AG04449 (cell line): ENCODE measurements around the gene PRODH2.

Experiments used
- CTCF ChIA-PET: fragments of 350-600 bp; formaldehyde crosslinking; extraction: SDS; loops from one replicate; lab custom pipeline; 2021; ENCODE audit warnings: antibody characterized with exemption; lab: Yijun Ruan, JAX
- POLR2A ChIA-PET: fragments of 400-600, 350-600 bp; formaldehyde crosslinking; extraction: SDS; loops from one replicate; lab custom pipeline; 2020; ENCODE audit warnings: antibody characterized with exemption, inconsistent platforms; lab: Yijun Ruan, JAX
- DNase-seq: peaks from one replicate; pipeline ENCODE4 v3.0.0-alpha.2; 2010; ENCODE audit warnings: low read depth, low spot score
- H3K4me3 ChIP-seq: 2 replicates; pipeline ENCODE4 v1.5.1; 2011; ENCODE audit warnings: low read depth, mild to moderate bottlenecking, control low read depth, low read length
- CTCF ChIP-seq: IDR thresholded peaks from one replicate; pipeline ENCODE4 v1.5.1; 2011; ENCODE audit warnings: mild to moderate bottlenecking, moderate library complexity, low read length, control low read depth, inconsistent platforms; ENCODE audit not compliant: insufficient read depth; ENCODE audit errors: missing control alignments

The PRODH2 gene

GRCh38 chr19:35766571-35767104 is 46.0 kb downstream of the PRODH2 start:
- no peak for TF ChIP-seq CTCF
- ChIA-PET CTCF (no interaction called here), POLR2A (interaction anchor here (0.5 kb wide), 1 partner anchor 164 kb away, joined by 3 read pairs; no protein-coding TSS in a partner anchor)
- no peak overlapping the region for H3K4me3 ChIP-seq
- no peak for DNase-seq

- CTCF ChIA-PET, result no interaction called here
- DNase-seq, result no peak
- H3K4me3 ChIP-seq, result no peak overlapping the region
- POLR2A ChIA-PET, result interaction anchor here (1.3 kb wide), 1 partner anchor 16 kb away, joined by 3 read pairs; the partner anchor contains the start of gene LIN37
- TF ChIP-seq CTCF, result no peak
These were observed 48.0 kb downstream of the PRODH2 start for GRCh38 chr19:35764432-35765315.

GRCh38 chr19:35760711-35761349 is 51.8 kb downstream of the PRODH2 start:
- TF ChIP-seq CTCF, result no peak
- DNase-seq, result no peak
- H3K4me3 ChIP-seq, result no peak overlapping the region
- ChIA-PET POLR2A (no interaction called here), CTCF (no interaction called here)

GRCh38 chr19:35759697-35760096 is 52.9 kb downstream of the PRODH2 start:
- ChIA-PET POLR2A (no interaction called here), CTCF (no interaction called here)
- DNase-seq, result no peak
- no peak for TF ChIP-seq CTCF
- no peak overlapping the region for H3K4me3 ChIP-seq

GRCh38 chr19:35757749-35758608 is 54.7 kb downstream of the PRODH2 start, which contains the start of gene PROSER3:
PROSER3 (plus strand) TSS chr19:35758176; CDS start chr19:35758216, 40 bp downstream.
- ChIA-PET CTCF (interaction anchor here (1.0 kb wide), 1 partner anchor 12 kb away, joined by 4 read pairs; the partner anchor contains the start of genes PSENEN and U2AF1L4), POLR2A (interaction anchor here (1.8 to 2.0 kb wide), 2 partner anchors 10 to 13 kb away, joined by 7 to 14 read pairs; partner anchors contain the start of genes LIN37, PSENEN and U2AF1L4)
- no peak for TF ChIP-seq CTCF
- DNase-seq, result peak; percentile 98
- H3K4me3 ChIP-seq, result peak within 1 kb of the TSS; percentile 96
